Measurements from ENCODE around the gene RFX1.
"Not testable (repeated sequence)": the region's sequence is repeated elsewhere in the genome, so short reads cannot be mapped to it uniquely, and the experiment has no call there.

Gene RFX1

GRCh38 chr19:14023404-14024235 is 17.5 kb upstream of the RFX1 start:
- no peak overlapping the region for H3K9ac ChIP-seq (ENCODE audit: insufficient read length, low read depth)
- TF ChIP-seq YY1 (IDR thresholded peaks at IDR 0.05; ENCODE audit: insufficient read depth, insufficient read length) (no peak), ZNF274 (IDR thresholded peaks at IDR 0.05; ENCODE audit: low read depth, low read length) (no peak), SUZ12 (IDR thresholded peaks at IDR 0.05; ENCODE audit: extremely low read depth, insufficient read depth, insufficient read length) (no peak)
- DNase-seq (ENCODE audit: low read depth, low spot score): peak; percentile 77

GRCh38 chr19:14022469-14022868 is 16.3 kb upstream of the RFX1 start:
- Histone ChIP-seq H3K4me3 (ENCODE audit: insufficient read length, low read depth) (no peak overlapping the region), H3K36me3 (ENCODE audit: insufficient read depth, insufficient read length, low read length) (no peaks in the 10 kb centered on the region), H3K9ac (ENCODE audit: insufficient read length, low read depth) (no peak overlapping the region), H3K4me1 (ENCODE audit: insufficient read depth, insufficient read length) (peaks cover 2% of the 10 kb centered on the region), H3K27me3 (ENCODE audit: insufficient read depth, insufficient read length) (no peaks in the 10 kb centered on the region), H3K9me3 (ENCODE audit: insufficient read depth, low read length) (no peaks in the 10 kb centered on the region)
- no peak for TF ChIP-seq YY1 (IDR thresholded peaks at IDR 0.05; ENCODE audit: insufficient read depth, insufficient read length)
- TF ChIP-seq SUZ12 (IDR thresholded peaks at IDR 0.05; ENCODE audit: extremely low read depth, insufficient read depth, insufficient read length): no peak
- DNase-seq (ENCODE audit: low read depth, low spot score): no peak

More at GRCh38 chr19:14023404-14024235, 17.5 kb upstream of the RFX1 start:
- Histone ChIP-seq H3K36me3 (ENCODE audit: insufficient read depth, insufficient read length, low read length) (no peaks in the 10 kb centered on the region), H3K4me1 (ENCODE audit: insufficient read depth, insufficient read length) (peaks cover 2% of the 10 kb centered on the region), H3K4me3 (ENCODE audit: insufficient read length, low read depth) (no peak overlapping the region), H3K27me3 (ENCODE audit: insufficient read depth, insufficient read length) (no peaks in the 10 kb centered on the region), H3K9me3 (ENCODE audit: insufficient read depth, low read length) (no peaks in the 10 kb centered on the region)

DNA sequence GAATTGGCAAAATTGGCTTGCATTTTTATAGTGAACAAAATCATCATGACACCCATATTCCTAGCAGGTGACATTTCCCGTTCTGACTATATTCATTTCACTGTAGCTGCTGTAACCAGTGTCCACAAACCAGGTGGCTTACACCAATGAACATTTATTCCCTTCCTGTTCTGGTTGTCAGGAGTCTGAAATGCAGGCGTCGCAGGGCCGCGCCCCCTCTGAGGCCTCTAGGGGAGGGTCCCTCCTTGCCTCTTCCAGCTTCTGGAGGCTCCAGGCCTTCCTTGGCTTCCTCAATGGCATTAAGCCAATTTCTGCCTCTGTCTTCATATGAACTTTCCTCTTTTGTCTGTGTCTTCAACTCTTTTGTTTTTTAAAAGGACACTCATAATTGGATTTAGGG is 15.4 kb upstream of the RFX1 start:
- Histone ChIP-seq H3K4me3 (ENCODE audit: insufficient read length, low read depth) (no peak overlapping the region), H3K9me3 (ENCODE audit: insufficient read depth, low read length) (no peaks in the 10 kb centered on the region), H3K4me1 (ENCODE audit: insufficient read depth, insufficient read length) (peaks cover 2% of the 10 kb centered on the region), H3K27me3 (ENCODE audit: insufficient read depth, insufficient read length) (no peaks in the 10 kb centered on the region), H3K36me3 (ENCODE audit: insufficient read depth, insufficient read length, low read length) (no peaks in the 10 kb centered on the region), H3K9ac (ENCODE audit: insufficient read length, low read depth) (no peak overlapping the region)
- no peak for DNase-seq (ENCODE audit: low read depth, low spot score)
- TF ChIP-seq ZNF274 (IDR thresholded peaks at IDR 0.05; ENCODE audit: low read depth, low read length): no peak
- no peak for TF ChIP-seq YY1 (IDR thresholded peaks at IDR 0.05; ENCODE audit: insufficient read depth, insufficient read length)
- no peak for TF ChIP-seq SUZ12 (IDR thresholded peaks at IDR 0.05; ENCODE audit: extremely low read depth, insufficient read depth, insufficient read length)

DNA sequence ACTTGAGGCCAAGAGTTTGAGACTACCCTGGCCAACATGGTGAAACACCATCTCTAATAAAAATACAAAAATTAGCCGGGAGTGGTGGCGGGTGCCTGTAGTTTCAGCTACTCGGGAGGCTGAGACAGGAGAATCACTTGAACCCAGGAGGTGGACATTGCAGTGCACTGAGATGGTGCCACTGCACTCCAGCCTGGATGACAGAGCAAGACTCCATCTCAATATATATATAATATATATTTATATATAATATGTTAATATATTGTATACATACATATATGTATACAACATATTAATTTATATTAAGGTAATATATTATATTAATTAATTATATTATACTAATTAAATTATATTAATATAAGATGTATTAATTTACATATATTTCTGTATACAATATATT is 13.6 kb upstream of the RFX1 start:
- DNase-seq (ENCODE audit: low read depth, low spot score); H3K9ac ChIP-seq (ENCODE audit: insufficient read length, low read depth); H3K27me3 ChIP-seq (ENCODE audit: insufficient read depth, insufficient read length); H3K4me3 ChIP-seq (ENCODE audit: insufficient read length, low read depth); H3K9me3 ChIP-seq (ENCODE audit: insufficient read depth, low read length); H3K36me3 ChIP-seq (ENCODE audit: insufficient read depth, insufficient read length, low read length); H3K4me1 ChIP-seq (ENCODE audit: insufficient read depth, insufficient read length): not testable (repeated sequence)

DNA sequence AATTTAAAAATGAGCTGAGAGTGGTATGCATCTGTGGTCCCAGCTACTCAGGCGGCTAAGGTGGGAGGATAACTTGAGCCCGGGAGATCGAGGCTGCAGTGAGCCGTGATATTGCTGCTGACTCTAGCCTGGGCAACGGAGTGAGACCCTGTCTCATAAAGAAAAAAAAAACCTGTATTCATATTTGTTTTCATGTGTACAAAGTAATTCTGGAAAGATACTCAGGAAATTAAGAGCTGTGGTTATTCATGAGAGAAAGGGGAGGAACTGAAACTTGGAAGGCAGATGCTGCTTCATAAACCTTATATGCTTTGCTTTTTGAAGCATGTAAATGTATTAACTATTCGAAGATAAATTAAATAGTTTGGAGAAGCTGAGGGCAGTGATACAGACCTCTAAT is 13.0 kb upstream of the RFX1 start:
- H3K4me3 ChIP-seq (ENCODE audit: insufficient read length, low read depth): no peak overlapping the region

GRCh38 chr19:14015524-14016035 is 9.5 kb upstream of the RFX1 start:
- Histone ChIP-seq H3K27me3 (ENCODE audit: insufficient read depth, insufficient read length) (no peaks in the 10 kb centered on the region), H3K36me3 (ENCODE audit: insufficient read depth, insufficient read length, low read length) (no peaks in the 10 kb centered on the region), H3K9me3 (ENCODE audit: insufficient read depth, low read length) (no peaks in the 10 kb centered on the region), H3K9ac (ENCODE audit: insufficient read length, low read depth) (no peak overlapping the region), H3K4me1 (ENCODE audit: insufficient read depth, insufficient read length) (no peaks in the 10 kb centered on the region), H3K4me3 (ENCODE audit: insufficient read length, low read depth) (no peak overlapping the region)
- TF ChIP-seq ZNF274 (IDR thresholded peaks at IDR 0.05; ENCODE audit: low read depth, low read length): no peak
- no peak for TF ChIP-seq SUZ12 (IDR thresholded peaks at IDR 0.05; ENCODE audit: extremely low read depth, insufficient read depth, insufficient read length)
- TF ChIP-seq YY1 (IDR thresholded peaks at IDR 0.05; ENCODE audit: insufficient read depth, insufficient read length): no peak
- no peak for DNase-seq (ENCODE audit: low read depth, low spot score)

More for the DNA sequence above, 13.0 kb upstream of the RFX1 start:
- no peaks in the 10 kb centered on the region for H3K36me3 ChIP-seq (ENCODE audit: insufficient read depth, insufficient read length, low read length)
- H3K9ac ChIP-seq (ENCODE audit: insufficient read length, low read depth): no peak overlapping the region
- peaks cover 2% of the 10 kb centered on the region for H3K4me1 ChIP-seq (ENCODE audit: insufficient read depth, insufficient read length)
- TF ChIP-seq ZNF274 (IDR thresholded peaks at IDR 0.05; ENCODE audit: low read depth, low read length): no peak
- TF ChIP-seq SUZ12 (IDR thresholded peaks at IDR 0.05; ENCODE audit: extremely low read depth, insufficient read depth, insufficient read length): no peak
- no peak for TF ChIP-seq YY1 (IDR thresholded peaks at IDR 0.05; ENCODE audit: insufficient read depth, insufficient read length)
- H3K27me3 ChIP-seq (ENCODE audit: insufficient read depth, insufficient read length): no peaks in the 10 kb centered on the region
- DNase-seq (ENCODE audit: low read depth, low spot score): no peak
- H3K9me3 ChIP-seq (ENCODE audit: insufficient read depth, low read length): no peaks in the 10 kb centered on the region

DNA sequence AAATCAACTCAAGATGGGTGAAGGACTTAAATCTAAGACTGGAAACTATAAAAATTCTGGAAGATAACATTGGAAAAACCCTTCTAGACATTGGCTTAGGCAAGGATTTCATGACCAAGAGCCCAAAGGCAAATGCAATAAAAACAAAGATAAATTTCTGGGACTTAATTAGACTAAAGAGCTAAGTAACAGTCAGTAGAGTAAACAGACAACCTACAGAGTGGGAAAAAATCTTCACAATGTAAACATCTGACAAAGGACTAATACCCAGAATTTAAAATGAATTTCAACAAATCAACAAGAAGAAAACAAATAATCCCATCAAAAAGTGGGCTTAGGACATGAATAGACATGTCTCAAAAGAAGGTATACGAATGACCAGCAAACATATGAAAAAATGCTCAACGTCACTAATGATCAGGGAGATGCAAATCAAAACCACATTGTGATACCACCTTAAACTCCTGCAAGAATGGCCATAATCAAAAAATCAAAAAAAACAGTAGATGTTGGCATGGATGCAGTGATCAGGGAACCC is 6.3 kb upstream of the RFX1 start:
- TF ChIP-seq ZNF274 (IDR thresholded peaks at IDR 0.05; ENCODE audit: low read depth, low read length) (no peak), YY1 (IDR thresholded peaks at IDR 0.05; ENCODE audit: insufficient read depth, insufficient read length) (no peak), SUZ12 (IDR thresholded peaks at IDR 0.05; ENCODE audit: extremely low read depth, insufficient read depth, insufficient read length) (no peak)

More for the DNA sequence above, 6.3 kb upstream of the RFX1 start:
- H3K4me1 ChIP-seq (ENCODE audit: insufficient read depth, insufficient read length): no peaks in the 10 kb centered on the region
- H3K36me3 ChIP-seq (ENCODE audit: insufficient read depth, insufficient read length, low read length): no peaks in the 10 kb centered on the region
- no peaks in the 10 kb centered on the region for H3K9me3 ChIP-seq (ENCODE audit: insufficient read depth, low read length)
- DNase-seq (ENCODE audit: low read depth, low spot score): no peak
- H3K27me3 ChIP-seq (ENCODE audit: insufficient read depth, insufficient read length): no peaks in the 10 kb centered on the region
- H3K4me3 ChIP-seq (ENCODE audit: insufficient read length, low read depth): no peak overlapping the region
- H3K9ac ChIP-seq (ENCODE audit: insufficient read length, low read depth): no peak overlapping the region
